ENCODE results near the gene SCNN1A. TPM values are rescaled to one million over a fixed set of nuclear protein-coding genes. Genes with fewer than 3 reads are reported as not detected.

Gene SCNN1A
- total RNA-seq, 2 experiments from 2014 or later, result 2.3 to 3.8 TPM

- intact Hi-C loops (cut with micrococcal nuclease), result loop anchor here (5.0 kb wide), 1 partner anchor 38 kb away; no protein-coding TSS in a partner anchor
Measured at GRCh38 chr12:6369916-6370575, 5.3 kb downstream of the SCNN1A start.

GRCh38 chr12:6368906-6369525, 6.3 kb downstream of the SCNN1A start:
- no peak for ATAC-seq
- DNase-seq, result no peak
- no peak overlapping the region for H3K4me3 Mint-ChIP-seq
- POLR2A ChIA-PET, result interaction anchor here (1.0 to 2.2 kb wide), 4 partner anchors 30 to 166 kb away, joined by 3 to 5 read pairs (median 4); no protein-coding TSS in a partner anchor
- no peak for TF ChIP-seq CTCF (IDR thresholded peaks at IDR 0.05)
- no peaks in the 10 kb centered on the region for H3K27me3 Mint-ChIP-seq
- intact Hi-C loops (cut with micrococcal nuclease), result loop anchor here (5.0 kb wide), 1 partner anchor 37 kb away; no protein-coding TSS in a partner anchor
- CTCF ChIA-PET, result interaction anchor here (1.4 to 4.4 kb wide), 3 partner anchors 12 to 92 kb away, joined by 4 to 28 read pairs (median 11); no protein-coding TSS in a partner anchor
- H3K9me3 Mint-ChIP-seq, result no peaks in the 10 kb centered on the region
- peaks cover 45% of the 10 kb centered on the region for H3K4me1 Mint-ChIP-seq (ENCODE audit: low read depth)
- H3K36me3 Mint-ChIP-seq (ENCODE audit: low read depth), result no peaks in the 10 kb centered on the region
- peak overlapping the region; percentile 62 for H3K27ac Mint-ChIP-seq

More at GRCh38 chr12:6369916-6370575, 5.3 kb downstream of the SCNN1A start:
- DNase-seq (no peak), ATAC-seq (no peak)
- no peaks in the 10 kb centered on the region for H3K36me3 Mint-ChIP-seq (ENCODE audit: low read depth)
- POLR2A ChIA-PET, result interaction anchor here (0.5 to 1.5 kb wide), 2 partner anchors 25 to 50 kb away, joined by 3 to 4 read pairs; no protein-coding TSS in a partner anchor
- no peaks in the 10 kb centered on the region for H3K9me3 Mint-ChIP-seq
- TF ChIP-seq CTCF (IDR thresholded peaks at IDR 0.05), result no peak
- CTCF ChIA-PET, result interaction anchor here (1.4 kb wide), 1 partner anchor 12 kb away, joined by 3 read pairs; no protein-coding TSS in a partner anchor
- H3K27me3 Mint-ChIP-seq, result no peaks in the 10 kb centered on the region
- peaks cover 43% of the 10 kb centered on the region for H3K4me1 Mint-ChIP-seq (ENCODE audit: low read depth)
- peak overlapping the region; percentile 44 for H3K27ac Mint-ChIP-seq
- no peak overlapping the region for H3K4me3 Mint-ChIP-seq

GRCh38 chr12:6367969-6368892, 7.1 kb downstream of the SCNN1A start:
- intact Hi-C loops (cut with micrococcal nuclease), result loop anchor here (5.0 kb wide), 1 partner anchor 36 kb away; no protein-coding TSS in a partner anchor
- TF ChIP-seq CTCF (IDR thresholded peaks at IDR 0.05), result no peak
- ATAC-seq, result peak; percentile 48
- no peaks in the 10 kb centered on the region for H3K36me3 Mint-ChIP-seq (ENCODE audit: low read depth)
- CTCF ChIA-PET, result interaction anchor here (0.7 to 4.4 kb wide), 17 partner anchors 10 to 170 kb away, joined by 3 to 28 read pairs (median 4); no protein-coding TSS in a partner anchor
- POLR2A ChIA-PET, result interaction anchor here (1.0 to 2.2 kb wide), 4 partner anchors 9 to 167 kb away, joined by 3 to 5 read pairs (median 4); no protein-coding TSS in a partner anchor
- peaks cover 44% of the 10 kb centered on the region for H3K4me1 Mint-ChIP-seq (ENCODE audit: low read depth)
- no peaks in the 10 kb centered on the region for H3K27me3 Mint-ChIP-seq
- no peak overlapping the region for H3K4me3 Mint-ChIP-seq
- peak; percentile 68 for DNase-seq
- H3K9me3 Mint-ChIP-seq, result no peaks in the 10 kb centered on the region
- H3K27ac Mint-ChIP-seq, result peak overlapping the region; percentile 80

- H3K4me3 Mint-ChIP-seq, result peak overlapping the region; percentile 12
- TF ChIP-seq CTCF (IDR thresholded peaks at IDR 0.05), result peak; percentile 29
- no peaks in the 10 kb centered on the region for H3K9me3 Mint-ChIP-seq
- DNase-seq, result peak; percentile 70
- ATAC-seq, result peak; percentile 67
- H3K4me1 Mint-ChIP-seq (ENCODE audit: low read depth), result peaks cover 35% of the 10 kb centered on the region
- ChIA-PET CTCF (interaction anchor here (0.7 to 4.4 kb wide), 18 partner anchors 11 to 171 kb away, joined by 3 to 28 read pairs (median 4); no protein-coding TSS in a partner anchor), POLR2A (interaction anchor here (0.7 to 2.2 kb wide), 4 partner anchors 8 to 96 kb away, joined by 3 to 5 read pairs (median 4); no protein-coding TSS in a partner anchor)
- intact Hi-C loops (cut with micrococcal nuclease), result loop anchor here (5.0 kb wide), 1 partner anchor 35 kb away; no protein-coding TSS in a partner anchor
- H3K36me3 Mint-ChIP-seq (ENCODE audit: low read depth), result no peaks in the 10 kb centered on the region
- no peaks in the 10 kb centered on the region for H3K27me3 Mint-ChIP-seq
- peak overlapping the region; percentile 80 for H3K27ac Mint-ChIP-seq
Measured at GRCh38 chr12:6367065-6367968, 8.0 kb downstream of the SCNN1A start.
